Fibroblast of peridontal ligament (primary cell): ENCODE results near the gene PAK2.
A peak's percentile ranks its signal among the peaks of the same experiment; 100 is the strongest.
"Not testable (repeated sequence)": the region's sequence is repeated elsewhere in the genome, so short reads cannot be mapped to it uniquely, and the experiment has no call there.

Experiments used
- DNase-seq: peaks from one replicate; pipeline ENCODE4 v3.0.0-alpha.2; 2010; ENCODE audit errors: extremely low read depth

PAK2 gene

DNA sequence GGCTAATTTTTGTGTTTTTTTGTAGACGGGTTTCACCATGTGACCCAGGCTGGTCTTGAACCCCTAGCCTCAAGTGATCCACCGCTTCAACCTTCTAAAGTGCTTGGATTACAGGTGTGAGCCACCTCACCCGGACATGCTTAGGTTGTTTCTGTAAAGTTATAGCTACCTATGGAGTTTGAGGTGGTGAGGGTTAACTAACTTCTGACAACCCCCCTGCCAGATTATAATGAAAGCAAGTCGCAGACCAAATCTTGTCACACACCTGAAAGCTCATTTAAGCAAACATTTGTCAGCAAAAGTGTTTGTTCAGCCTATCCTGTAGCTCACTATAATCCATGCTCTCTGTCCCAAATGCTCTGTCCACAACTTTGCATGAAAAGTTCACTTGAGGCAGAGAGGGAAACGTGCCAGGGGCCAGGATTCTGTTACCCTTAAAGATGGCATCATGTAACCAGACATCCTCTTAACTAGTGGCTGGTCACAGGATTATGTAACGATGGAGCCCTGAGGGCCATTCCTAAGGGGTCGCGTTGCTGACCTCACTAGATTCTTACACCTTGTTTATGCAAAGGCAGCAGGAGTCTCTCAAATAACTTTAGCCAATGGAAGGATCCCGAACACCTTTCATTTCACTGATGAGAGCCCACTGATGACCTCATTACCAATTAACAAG is 103.9 kb downstream of the PAK2 start:
- DNase-seq: no peak

DNA sequence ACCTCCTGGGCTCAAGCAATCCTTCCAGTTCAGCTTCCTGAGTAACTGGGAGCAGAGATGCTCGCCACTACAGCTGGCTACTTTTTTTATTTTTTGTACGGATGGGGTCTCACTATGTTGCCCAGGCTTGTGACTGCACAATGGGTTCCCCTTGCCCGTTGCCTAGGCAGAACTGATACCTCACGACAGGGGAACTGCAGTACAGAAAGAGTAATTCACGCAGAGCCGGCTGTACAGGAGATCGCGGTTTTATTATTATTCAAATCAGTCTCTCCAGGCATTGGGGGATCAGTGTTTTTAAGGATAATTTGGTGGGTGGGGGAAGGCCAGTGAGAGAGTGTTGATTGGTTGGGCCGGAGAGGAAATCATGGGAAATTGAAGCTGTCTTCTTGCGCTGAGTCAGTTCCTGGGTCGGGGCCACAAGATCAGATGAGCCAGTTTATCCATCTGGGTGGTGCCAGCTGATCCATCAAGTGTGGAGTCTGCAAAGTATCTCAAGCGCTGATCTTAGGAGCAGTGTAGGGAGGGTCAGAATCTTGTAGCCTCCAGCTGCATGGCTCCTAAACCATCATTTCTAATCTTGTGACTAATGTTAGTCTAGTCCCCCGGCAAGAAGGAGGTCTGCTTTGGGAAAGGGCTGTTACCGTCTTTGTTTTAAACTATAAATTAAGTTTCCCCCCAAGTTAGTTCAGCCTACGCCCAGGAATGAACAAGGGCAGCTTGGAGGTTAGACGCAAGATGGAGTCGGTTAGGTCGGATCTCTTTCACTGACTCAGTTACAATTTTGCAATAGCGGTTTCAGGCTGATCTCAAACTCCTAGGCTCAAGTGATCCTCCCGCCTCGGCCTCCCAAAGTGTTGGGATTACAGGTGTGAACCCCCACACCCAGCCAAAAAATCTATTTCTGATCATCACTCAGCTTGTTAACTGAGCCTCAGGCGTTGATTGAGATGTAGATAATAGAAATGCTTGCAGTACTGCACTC is 104.9 kb downstream of the PAK2 start:
- not testable (repeated sequence) for DNase-seq

DNA sequence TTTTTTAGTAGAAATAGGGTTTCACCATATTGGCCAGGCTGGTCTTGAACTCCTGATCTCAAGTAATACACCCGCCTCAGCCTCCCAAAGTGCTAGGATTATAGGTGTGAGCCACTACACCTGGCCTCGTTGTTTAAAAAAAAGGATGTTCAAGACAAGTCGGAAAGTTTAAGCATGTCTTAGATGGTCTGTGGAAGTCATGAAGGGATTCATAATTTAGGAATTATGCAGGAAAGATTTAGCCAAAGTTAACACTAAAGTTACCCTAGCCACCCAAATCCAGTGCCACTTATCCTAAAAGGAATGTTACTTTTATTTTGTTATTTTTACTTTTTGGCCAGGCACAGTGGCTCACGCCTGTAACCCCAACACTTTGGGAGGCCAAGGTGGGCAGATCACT is 108.7 kb downstream of the PAK2 start:
- DNase-seq: not testable (repeated sequence)

DNA sequence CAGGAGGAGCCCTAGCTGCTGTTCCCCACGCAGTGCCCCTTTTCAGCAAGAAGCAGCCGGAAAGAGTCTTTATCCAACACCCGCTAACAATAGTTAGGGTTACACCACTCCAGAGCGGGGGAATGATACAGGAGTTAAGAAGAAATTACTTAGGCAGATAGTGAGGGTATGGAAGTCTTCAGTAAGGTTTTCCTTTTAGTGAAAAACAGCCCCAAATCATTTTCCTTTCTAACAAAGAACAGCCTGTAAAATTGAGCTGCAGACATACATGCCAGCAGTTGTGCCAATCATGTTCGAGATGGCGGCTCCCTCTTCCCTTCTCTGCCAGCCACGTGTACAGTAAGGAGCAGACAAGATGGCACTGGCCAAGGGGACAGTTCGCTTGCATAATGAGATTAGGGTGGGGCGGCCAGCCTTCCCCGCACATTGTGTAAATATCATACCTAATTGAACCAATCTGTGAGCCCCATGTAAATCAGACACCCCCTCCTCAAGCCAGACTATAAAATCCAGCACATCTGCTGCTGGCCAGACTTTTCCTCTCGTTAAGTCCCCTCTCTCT is 109.6 kb downstream of the PAK2 start:
- DNase-seq: no peak

DNA sequence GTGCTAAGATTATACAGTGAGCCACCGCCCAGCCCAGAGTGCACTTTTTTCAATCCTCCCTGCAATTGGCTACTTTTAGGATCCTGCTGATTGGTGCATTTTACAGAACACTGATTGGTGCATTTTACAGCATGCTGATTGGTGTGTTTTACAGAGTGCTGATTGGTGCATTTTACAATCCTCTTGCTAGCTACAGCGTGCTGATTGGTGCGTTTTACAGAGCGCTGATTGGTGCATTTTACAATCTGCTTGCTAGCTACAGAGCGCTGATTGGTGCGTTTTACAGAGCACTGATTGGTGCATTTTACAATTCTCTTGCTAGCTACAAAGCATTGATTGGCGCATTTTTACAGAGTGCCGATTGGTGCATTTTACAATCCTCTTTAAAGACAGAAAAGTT is 123.3 kb downstream of the PAK2 start:
- DNase-seq: not testable (repeated sequence)

DNA sequence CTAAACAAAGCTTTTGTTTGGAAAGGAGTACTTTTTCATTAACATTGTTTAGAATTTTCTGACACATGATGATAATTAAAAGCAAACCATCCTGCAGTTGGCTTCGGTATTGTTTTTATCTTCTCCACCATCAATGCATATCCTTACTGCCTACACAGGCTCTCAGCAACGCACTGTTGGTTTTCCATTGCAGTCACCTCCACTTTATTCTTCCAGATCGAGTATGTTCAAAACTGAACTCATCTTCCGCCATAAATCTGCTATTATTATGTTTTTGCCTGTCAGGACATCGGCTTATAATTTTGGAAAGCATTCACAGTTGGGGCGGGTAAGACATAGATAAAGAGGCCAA is 127.5 kb downstream of the PAK2 start:
- DNase-seq: no peak

DNA sequence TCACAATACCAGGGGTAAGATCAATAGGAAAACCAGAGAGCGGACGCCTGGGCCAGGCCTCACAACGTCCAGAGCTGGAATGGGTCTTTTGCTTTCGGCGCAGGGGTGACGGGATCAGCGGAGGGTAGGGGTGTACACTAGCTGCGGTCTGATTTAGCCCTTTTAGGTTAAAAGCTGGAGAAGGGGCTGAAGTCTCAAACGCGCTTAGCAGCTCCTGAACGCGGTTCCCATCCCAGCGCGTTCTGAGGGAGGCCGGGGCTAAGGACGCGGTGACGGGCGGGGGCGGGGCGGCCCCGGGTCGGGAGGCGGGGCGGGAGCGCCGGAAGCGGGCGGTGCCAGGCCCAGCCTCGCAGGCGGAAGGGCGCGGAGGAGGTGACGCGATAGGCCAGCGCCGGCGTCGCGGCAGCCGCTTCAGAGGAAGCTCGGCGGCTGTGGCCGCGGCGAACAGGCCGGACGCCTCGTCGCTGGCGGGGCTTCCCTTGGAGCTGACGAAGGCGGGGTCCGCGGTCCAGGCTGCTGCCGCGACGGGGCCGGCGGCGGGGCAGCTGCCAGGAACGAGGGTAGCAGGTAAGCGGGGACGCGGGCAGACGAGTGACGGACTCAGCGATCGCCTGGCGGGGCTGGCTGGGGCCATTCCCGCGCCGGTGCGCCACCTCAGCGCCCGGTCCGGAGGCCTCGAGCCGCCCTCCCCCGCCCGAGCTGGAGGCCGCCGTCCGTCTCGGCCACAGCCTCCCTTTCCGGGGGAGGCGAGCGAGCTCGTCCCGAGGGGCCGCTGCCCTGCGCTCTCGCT is 128.0 kb downstream of the PAK2 start, which contains the start of gene SENP5:
SENP5 (plus strand) TSS at position 414 of the 790 bp plus-strand sequence. CDS start 17,262 bp downstream, outside the sequence.
- DNase-seq: peak; percentile 80

DNA sequence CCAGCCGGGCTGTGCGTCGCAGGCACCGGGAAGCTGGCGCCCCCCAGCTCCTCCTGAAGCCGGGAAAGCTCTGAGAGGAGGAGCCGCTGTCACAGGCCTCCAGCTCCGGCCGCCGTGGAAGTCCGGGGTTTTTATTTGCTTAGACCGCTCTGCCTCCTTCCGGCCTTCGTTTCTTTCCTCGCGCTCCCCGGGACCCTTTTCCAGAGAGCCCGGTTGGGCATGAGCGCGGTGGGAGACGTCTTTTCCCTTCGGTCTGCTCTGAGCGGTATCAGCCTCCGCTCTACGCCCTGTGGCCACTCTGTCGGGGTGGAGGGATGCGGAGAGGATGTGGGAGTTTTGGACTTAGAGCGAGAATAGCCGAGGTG is 128.6 kb downstream of the PAK2 start:
- no peak for DNase-seq

DNA sequence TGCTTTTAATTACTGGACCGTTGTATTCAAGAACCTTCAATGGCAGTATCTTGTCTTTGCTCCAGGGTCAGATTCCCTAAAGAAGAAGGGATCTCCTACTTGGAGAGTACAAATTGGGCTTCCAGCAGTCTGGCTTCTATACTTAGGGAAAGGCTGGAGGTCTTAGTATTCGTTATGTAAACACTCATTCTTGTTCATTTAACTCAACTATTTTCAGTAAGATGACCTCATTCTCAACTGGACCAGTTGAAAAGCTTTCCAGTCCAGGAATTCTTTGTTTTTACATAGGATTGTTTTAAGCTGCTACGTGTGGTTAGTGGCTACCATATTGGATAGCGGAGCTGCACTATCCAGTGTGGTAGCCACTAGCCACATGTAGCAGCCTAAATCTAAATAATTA is 132.7 kb downstream of the PAK2 start:
- peak; percentile 45 for DNase-seq

DNA sequence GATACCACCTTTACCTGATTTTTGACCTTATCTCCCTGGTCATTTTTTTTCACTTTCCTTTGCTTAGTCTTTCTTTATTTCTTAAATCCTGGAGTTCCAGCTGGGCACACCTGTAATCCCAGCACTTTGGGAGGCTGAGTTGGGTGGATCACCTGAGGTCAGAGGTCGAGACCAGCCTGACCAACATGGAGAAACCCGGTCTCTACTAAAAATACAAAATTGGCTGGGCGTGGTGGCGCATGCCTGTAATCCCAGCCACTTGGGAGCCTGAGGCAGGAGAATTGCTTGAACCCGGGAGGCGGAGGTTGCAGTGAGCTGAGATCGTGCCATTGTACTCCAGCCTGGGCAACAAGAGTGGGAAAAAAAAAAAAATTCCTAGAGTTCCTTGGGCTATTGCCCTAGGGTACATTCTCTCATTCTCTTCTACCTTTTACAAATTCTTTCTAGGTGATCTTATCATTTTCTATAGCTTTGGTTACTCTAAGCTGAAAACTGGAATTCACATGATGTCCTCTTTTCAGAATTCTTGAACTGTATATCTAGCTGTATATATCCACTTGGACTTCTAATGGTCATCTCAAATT is 134.9 kb downstream of the PAK2 start:
- not testable (repeated sequence) for DNase-seq

DNA sequence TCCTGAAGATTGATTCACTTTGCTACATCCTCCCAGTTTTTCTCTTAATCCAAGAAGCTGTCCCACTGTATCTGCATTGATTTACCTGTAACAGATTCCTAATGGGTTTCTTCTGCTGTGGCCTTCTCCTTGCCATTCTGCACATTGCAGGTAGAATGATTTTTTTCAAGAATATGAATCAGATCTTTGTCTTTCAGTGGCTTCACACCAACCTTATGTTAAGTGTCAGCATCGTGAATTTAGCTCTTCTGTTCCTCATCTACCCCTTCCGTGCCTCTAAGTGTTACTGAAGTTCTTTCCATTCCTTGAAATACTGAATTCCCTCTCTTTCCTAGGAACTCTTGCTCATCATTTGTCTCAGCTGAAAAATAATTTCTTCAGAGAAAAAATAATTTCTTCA is 135.6 kb downstream of the PAK2 start:
- DNase-seq: no peak
